ENCODE results near the gene MAPRE3.

DNA sequence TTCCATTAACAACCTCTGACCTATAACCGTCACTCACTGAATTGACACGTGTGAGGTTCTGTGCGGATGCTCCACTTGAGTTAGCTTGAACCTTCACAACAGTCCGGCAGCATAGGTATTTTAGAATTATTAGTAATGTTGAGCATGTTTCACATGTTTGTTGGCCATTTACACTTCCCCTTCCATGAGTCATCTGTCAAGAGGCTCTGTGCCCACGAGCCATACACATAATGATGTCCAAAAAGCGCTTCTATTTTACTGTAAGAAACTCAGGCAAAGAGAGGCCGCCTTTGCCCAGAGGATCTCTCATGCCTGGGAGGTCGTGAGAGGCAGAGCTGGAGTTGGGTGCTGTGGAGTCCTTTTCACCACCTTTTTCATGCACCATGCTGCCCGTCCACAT lies 33.4 kb downstream of the MAPRE3 start:
- TF ChIP-seq GATA3 (IDR thresholded peaks at IDR 0.05; ENCODE audit: low read depth, low read length): no peak
- no peak for TF ChIP-seq GATA2 (IDR thresholded peaks at IDR 0.05; ENCODE audit: low read depth, low read length)
